KMS-11 (cell line): ENCODE results near the gene SV2C.

Experiments
- H2AFZ ChIP-seq: fragments of 200-600 bp; sonication (generic); 2 replicates; pipeline ENCODE4 v1.6.1; 2016; ENCODE audit warnings: antibody characterized with exemption, mixed run types, low read depth
- H3K27ac ChIP-seq: fragments of 200-600 bp; sonication (generic); 2 replicates; pipeline ENCODE4 v1.6.1; 2016; ENCODE audit warnings: mild to moderate bottlenecking, mixed run types
- H3K27me3 ChIP-seq: fragments of 200-600 bp; sonication (generic); 2 replicates; pipeline ENCODE4 v1.6.1; 2017; ENCODE audit warnings: mild to moderate bottlenecking, low read depth, mixed run types, moderate library complexity; ENCODE audit not compliant: insufficient read depth
- H3K36me3 ChIP-seq: fragments of 200-600 bp; sonication (generic); 2 replicates; pipeline ENCODE4 v1.6.1; 2017; ENCODE audit warnings: mild to moderate bottlenecking, mixed run types; ENCODE audit not compliant: insufficient read depth
- H3K4me1 ChIP-seq: fragments of 200-600 bp; sonication (generic); 2 replicates; pipeline ENCODE4 v1.6.1; 2016; ENCODE audit warnings: mild to moderate bottlenecking, low read depth, mixed run types; ENCODE audit not compliant: poor library complexity, severe bottlenecking
- H3K4me2 ChIP-seq: fragments of 200-600 bp; sonication (generic); 2 replicates; pipeline ENCODE4 v1.7.0; 2016; ENCODE audit warnings: mild to moderate bottlenecking, mixed run types
- H3K4me3 ChIP-seq: fragments of 200-600 bp; sonication (generic); IDR thresholded peaks from 2 replicates; pipeline ENCODE4 v1.6.1; 2017; ENCODE audit warnings: low read depth, low read length, mixed read lengths; ENCODE audit not compliant: insufficient read depth
- H3K79me2 ChIP-seq: fragments of 200-600 bp; sonication (generic); 2 replicates; pipeline ENCODE4 v1.6.1; 2016; ENCODE audit warnings: low read depth, mixed run types; ENCODE audit not compliant: insufficient read depth
- H3K9ac ChIP-seq: fragments of 200-600 bp; sonication (generic); 2 replicates; pipeline ENCODE4 v1.6.1; 2016; ENCODE audit warnings: mild to moderate bottlenecking, mixed run types
- H4K20me1 ChIP-seq: fragments of 200-600 bp; sonication (generic); 2 replicates; pipeline ENCODE4 v1.6.1; 2016; ENCODE audit warnings: mild to moderate bottlenecking, mixed run types; ENCODE audit not compliant: insufficient read depth
- CTCF ChIP-seq: fragments of 200-600 bp; sonication (generic); conservative IDR thresholded peaks from 2 replicates; pipeline ENCODE4 v1.6.1; 2017; ENCODE audit warnings: low read depth, mild to moderate bottlenecking, antibody characterized with exemption, low read length, moderate library complexity, mixed read lengths

SV2C gene

DNA sequence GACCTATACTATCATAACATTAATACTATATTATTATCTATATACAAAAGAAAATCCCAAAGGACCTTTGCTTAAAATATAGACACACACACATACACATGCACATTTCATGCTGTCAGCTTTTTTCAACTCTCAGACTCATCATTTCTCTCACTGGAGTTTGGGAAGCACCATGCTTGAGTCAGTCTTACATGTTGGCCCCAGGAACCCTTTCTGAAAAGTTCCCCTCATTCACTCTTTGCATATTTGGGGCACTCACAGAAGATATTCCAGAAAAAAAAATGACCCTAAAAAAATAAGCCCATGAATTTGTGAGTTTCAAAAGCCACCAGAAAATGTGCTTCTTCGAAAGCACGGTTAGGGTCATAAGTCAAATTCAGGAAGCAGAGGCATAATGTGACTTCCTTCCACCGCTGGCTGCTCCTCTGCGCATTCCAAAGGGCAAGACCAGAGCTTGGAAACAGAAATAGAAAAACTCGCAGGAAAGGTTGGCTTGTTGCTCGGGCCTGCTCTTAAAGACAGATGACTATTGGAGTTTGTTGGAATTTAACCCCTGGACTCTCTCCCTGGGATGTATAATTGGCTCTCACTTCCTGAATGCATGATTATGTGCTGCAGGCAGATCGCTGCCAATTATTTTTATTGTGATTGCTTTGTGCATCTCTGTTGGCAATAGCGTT is 190.2 kb downstream of the SV2C start:
- H3K4me3 ChIP-seq: no peak overlapping the region
- peaks cover 17% of the 10 kb centered on the region for H3K4me1 ChIP-seq
- no peaks in the 10 kb centered on the region for H3K79me2 ChIP-seq
- no peak overlapping the region for H3K27ac ChIP-seq
- H2AFZ ChIP-seq: no peak overlapping the region
- no peaks in the 10 kb centered on the region for H3K27me3 ChIP-seq
- no peaks in the 10 kb centered on the region for H3K36me3 ChIP-seq
- H3K4me2 ChIP-seq: no peak overlapping the region
- H3K9ac ChIP-seq: no peak overlapping the region
- no peaks in the 10 kb centered on the region for H4K20me1 ChIP-seq
- no peak for TF ChIP-seq CTCF

DNA sequence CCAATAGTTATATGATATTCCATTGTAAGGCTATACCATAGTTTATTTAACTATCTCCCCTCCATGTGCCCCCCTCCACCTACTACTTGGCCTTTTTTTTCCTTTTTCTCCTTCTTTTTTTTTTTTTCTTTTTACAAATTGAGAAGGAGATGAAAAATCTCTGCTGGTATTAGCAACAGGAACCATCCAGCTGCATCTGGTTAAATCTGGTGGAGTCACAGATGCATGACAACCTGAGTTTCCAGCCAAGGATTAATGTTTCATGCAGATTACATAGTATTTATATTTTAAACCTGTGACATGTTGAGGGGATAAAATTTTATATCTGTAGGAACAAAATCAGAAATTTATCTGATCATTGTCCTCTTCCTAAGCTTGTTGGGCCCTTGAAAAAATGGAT is 191.4 kb downstream of the SV2C start:
- TF ChIP-seq CTCF: no peak
- no peak overlapping the region for H3K27ac ChIP-seq
- no peak overlapping the region for H3K9ac ChIP-seq
- no peaks in the 10 kb centered on the region for H3K79me2 ChIP-seq
- H2AFZ ChIP-seq: no peak overlapping the region
- H3K4me3 ChIP-seq: no peak overlapping the region
- H4K20me1 ChIP-seq: no peaks in the 10 kb centered on the region
- no peaks in the 10 kb centered on the region for H3K36me3 ChIP-seq
- H3K4me2 ChIP-seq: no peak overlapping the region
- no peaks in the 10 kb centered on the region for H3K27me3 ChIP-seq
- H3K4me1 ChIP-seq: peaks cover 17% of the 10 kb centered on the region

GRCh38 chr5:76277736-76278135 is 194.6 kb downstream of the SV2C start:
- H3K36me3 ChIP-seq: no peaks in the 10 kb centered on the region
- no peak overlapping the region for H3K9ac ChIP-seq
- no peaks in the 10 kb centered on the region for H3K79me2 ChIP-seq
- no peak overlapping the region for H3K4me3 ChIP-seq
- no peak overlapping the region for H3K4me2 ChIP-seq
- H4K20me1 ChIP-seq: no peaks in the 10 kb centered on the region
- no peaks in the 10 kb centered on the region for H3K27me3 ChIP-seq
- H2AFZ ChIP-seq: no peak overlapping the region
- no peak for TF ChIP-seq CTCF
- no peak overlapping the region for H3K27ac ChIP-seq
- peaks cover 8% of the 10 kb centered on the region for H3K4me1 ChIP-seq

DNA sequence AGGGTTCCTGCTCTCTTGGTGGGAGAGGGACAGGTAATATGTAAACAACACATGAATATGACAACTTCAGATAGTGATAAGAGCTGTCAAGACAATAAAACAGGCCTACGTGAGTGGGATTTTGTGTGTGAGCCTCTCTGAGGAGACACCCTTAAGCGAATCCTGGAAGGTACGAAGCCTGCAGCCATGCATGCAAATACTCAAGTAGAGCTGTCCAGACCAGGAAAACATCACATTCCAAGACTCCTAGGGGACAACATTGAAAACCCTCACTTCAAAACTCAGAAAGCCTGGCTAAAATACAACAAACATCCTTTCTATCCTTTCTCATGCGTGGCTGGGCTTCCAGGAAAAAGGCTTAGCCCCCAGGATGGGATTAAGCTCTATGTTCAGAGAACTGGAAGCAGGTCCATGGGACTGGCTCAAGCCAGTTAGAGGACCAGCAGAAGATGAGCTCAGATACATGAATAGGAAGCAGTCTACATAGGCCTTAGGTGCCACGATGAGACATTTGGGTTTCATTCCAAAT is 195.1 kb downstream of the SV2C start:
- Histone ChIP-seq H3K9ac (no peak overlapping the region), H3K79me2 (no peaks in the 10 kb centered on the region), H3K4me1 (peaks cover 4% of the 10 kb centered on the region), H3K27ac (no peak overlapping the region), H3K4me2 (no peak overlapping the region), H3K27me3 (no peaks in the 10 kb centered on the region), H2AFZ (no peak overlapping the region), H3K36me3 (no peaks in the 10 kb centered on the region), H4K20me1 (no peaks in the 10 kb centered on the region), H3K4me3 (no peak overlapping the region)
- TF ChIP-seq CTCF: no peak
